K562 (cell line): Measurements from ENCODE around the gene TRPC3. TPM values are rescaled to one million over a fixed set of nuclear protein-coding genes. Genes with fewer than 3 reads are reported as not detected.
A peak's percentile ranks its signal among the peaks of the same experiment; 100 is the strongest.

Experiments used
- ATAC-seq: fragments of 200-7000 bp; cut with Tn5 transposase; 3 replicates; pipeline ENCODE4 v1.9.1; 2020; ENCODE audit warnings: moderate library complexity
- BruUV-seq: library from RNA; stranded (reverse); fragments of 400-500 nt; replicated peaks from 2 replicates; lab custom pipeline; 2021; lab: Mats Ljungman, UMichigan
- CTCF ChIA-PET: fragments of 300-600 bp; formaldehyde crosslinking; extraction: SDS; loops from one replicate; lab custom pipeline; 2021; ENCODE audit warnings: low intra/inter-chr PET ratio; lab: Yijun Ruan, JAX
- POLR2A ChIA-PET: fragments of 300-600, 350-650 bp; sonication (Branson Sonifier 250); formaldehyde crosslinking; extraction: SDS; loops from one replicate; lab custom pipeline; 2021; ENCODE audit warnings: antibody characterized with exemption, inconsistent platforms; lab: Yijun Ruan, JAX
- DNase-seq, 4 experiments: peaks; one replicate each; pipeline versions ENCODE4 v3.0.0 to v3.0.0-alpha.2; 2011 to 2018; ENCODE audit warnings: low spot score in 3 of 4, mixed read lengths in 3 of 4; ENCODE audit errors: extremely low read depth in 1 of 4
- FAIRE-seq: peaks from 2 replicates; lab custom pipeline; 2011; peaks lifted over from hg19 to GRCh38; lab: Jason Lieb, UNC
- H2AFZ ChIP-seq: 2 replicates; pipeline ENCODE4 v1.6.0; 2011; ENCODE audit warnings: low read depth, low read length, control low read depth, inconsistent platforms
- H3K27ac ChIP-seq: fragments of 200-600 bp; 3 replicates; pipeline ENCODE4 v1.8.0; 2011; ENCODE audit warnings: low read depth, mild to moderate bottlenecking, control low read depth, inconsistent platforms, low read length, moderate library complexity, mixed read lengths; ENCODE audit errors: extremely low read depth
- H3K27me3 ChIP-seq, 2 experiments: fragments of 300-600 bp in 1 of 2; 2 replicates in 1 of 2; 3 replicates in 1 of 2; pipeline versions ENCODE4 v1.6.0 to v1.8.0; 2011; ENCODE audit warnings: inconsistent platforms in 2 of 2, low read length in 2 of 2, mild to moderate bottlenecking in 1 of 2, mixed read lengths in 1 of 2, moderate library complexity in 1 of 2; ENCODE audit not compliant: control insufficient read depth in 2 of 2, insufficient read depth in 2 of 2
- H3K36me3 ChIP-seq: fragments of 300-600 bp; 3 replicates; pipeline ENCODE4 v1.8.0; 2011; ENCODE audit warnings: mild to moderate bottlenecking, low read length, inconsistent platforms; ENCODE audit not compliant: control insufficient read depth, insufficient read depth
- H3K4me1 ChIP-seq, 2 experiments: fragments of 200-600 bp in 1 of 2; replicated peaks in 1 of 2; 2 replicates in 1 of 2; 3 replicates in 1 of 2; pipeline versions ENCODE4 v1.5.1 to v1.8.0; 2011; ENCODE audit warnings: inconsistent platforms in 2 of 2, low read length in 2 of 2, mild to moderate bottlenecking in 1 of 2, mixed read lengths in 1 of 2, moderate library complexity in 1 of 2; ENCODE audit not compliant: control insufficient read depth in 2 of 2, insufficient read depth in 2 of 2
- H3K4me2 ChIP-seq: 2 replicates; pipeline ENCODE4 v1.6.1; 2011; ENCODE audit warnings: low read length, control low read depth, inconsistent platforms, mixed read lengths; ENCODE audit not compliant: insufficient read depth
- H3K4me3 ChIP-seq: fragments of 200-600 bp; sonication (generic), shearing (Covaris generic); 2 replicates; pipeline ENCODE4 v1.5.1; 2016; ENCODE audit warnings: control low read depth, inconsistent platforms
- H3K79me2 ChIP-seq: fragments of 200-600 bp; 3 replicates; pipeline ENCODE4 v1.8.0; 2011; ENCODE audit warnings: low read length, inconsistent platforms; ENCODE audit not compliant: control insufficient read depth, insufficient read depth
- H3K9ac ChIP-seq, 2 experiments: 2 replicates each; pipeline versions ENCODE4 v1.6.0 to v1.6.1; 2011; ENCODE audit warnings: low read depth in 2 of 2, low read length in 2 of 2, control low read depth in 1 of 2, inconsistent platforms in 1 of 2, mild to moderate bottlenecking in 1 of 2, mixed read lengths in 1 of 2; ENCODE audit not compliant: insufficient read depth in 1 of 2
- H3K9me1 ChIP-seq: one replicate; pipeline ENCODE4 v1.6.0; 2011; ENCODE audit warnings: inconsistent platforms, mild to moderate bottlenecking, low read length, moderate library complexity; ENCODE audit not compliant: control insufficient read depth, insufficient read depth
- H3K9me3 ChIP-seq: replicated peaks from 2 replicates; pipeline ENCODE4 v1.5.1; 2011; ENCODE audit warnings: low read depth, low read length, inconsistent platforms; ENCODE audit not compliant: control insufficient read depth, insufficient read depth
- H4K20me1 ChIP-seq: replicated peaks from 2 replicates; pipeline ENCODE4 v1.6.1; 2011; ENCODE audit warnings: low read length, inconsistent platforms, mixed read lengths; ENCODE audit not compliant: control insufficient read depth, insufficient read depth
- ARID1B ChIP-seq: fragments of 450-650 bp; IDR thresholded peaks from 2 replicates; pipeline ENCODE4 v1.6.1; 2016; ENCODE audit warnings: antibody characterized with exemption, mild to moderate bottlenecking, inconsistent platforms
- CBFA2T3 ChIP-seq: fragments of 450-650 bp; IDR thresholded peaks from 2 replicates; pipeline ENCODE4 v1.6.1; 2017
- HNRNPL ChIP-seq: fragments of 200-400 bp; formaldehyde crosslinking; IDR thresholded peaks from 2 replicates; pipeline ENCODE4 v1.6.1; 2017; ENCODE audit warnings: low read depth, mild to moderate bottlenecking, low read length
- KDM1A ChIP-seq, 2 experiments: fragments of 450-650 bp; IDR thresholded peaks; 2 replicates each; pipeline ENCODE4 v1.6.1; 2016; ENCODE audit warnings: mild to moderate bottlenecking in 2 of 2
- MEIS2 ChIP-seq: fragments of 450-650 bp; IDR thresholded peaks from 2 replicates; pipeline ENCODE4 v1.6.1; 2014; ENCODE audit warnings: mild to moderate bottlenecking; ENCODE audit not compliant: partially characterized antibody
- RAD51 ChIP-seq: fragments of 450-650 bp; IDR thresholded peaks from 2 replicates; pipeline ENCODE4 v1.7.1; 2016; ENCODE audit warnings: low read depth, mild to moderate bottlenecking, borderline replicate concordance
- SMARCA4 ChIP-seq: fragments of 450-650 bp; IDR thresholded peaks from 2 replicates; pipeline ENCODE4 v1.6.1; 2016
- TAL1 ChIP-seq: fragments of 450-650 bp; IDR thresholded peaks from 2 replicates; pipeline ENCODE4 v1.6.1; 2016; ENCODE audit warnings: mild to moderate bottlenecking
- TCF3 ChIP-seq: sonication (generic); formaldehyde crosslinking; IDR thresholded peaks from 2 replicates; pipeline ENCODE4 v1.4.0; 2020; ENCODE audit warnings: mild to moderate bottlenecking, missing genetic modification reagents
- TEAD4 ChIP-seq, 2 experiments: sonication (generic) in 1 of 2; formaldehyde crosslinking in 1 of 2; IDR thresholded peaks; 2 replicates each; pipeline versions ENCODE4 v1.6.1 to v1.8.0; 2012 to 2022; ENCODE audit warnings: borderline replicate concordance in 1 of 2, inconsistent platforms in 1 of 2, low read length in 1 of 2, mild to moderate bottlenecking in 1 of 2, missing genetic modification reagents in 1 of 2
- ZNF12 ChIP-seq: sonication (generic); formaldehyde crosslinking; IDR thresholded peaks from 2 replicates; pipeline ENCODE4 v1.4.0; 2020; ENCODE audit warnings: mild to moderate bottlenecking, missing genetic modification reagents
- ZNF263 ChIP-seq: sonication (generic); formaldehyde crosslinking; IDR thresholded peaks from 2 replicates; pipeline ENCODE4 v1.8.0; 2022; ENCODE audit warnings: mild to moderate bottlenecking, missing genetic modification reagents, borderline replicate concordance
- ZNF766 ChIP-seq: fragments of 200-800 bp; sonication (Bioruptor generic); conservative IDR thresholded peaks from 2 replicates; pipeline ENCODE4 v1.6.1; 2016; ENCODE audit warnings: missing genetic modification characterization, missing compliant biosample characterization
- WGBS: fragments of 100-300 bp; shearing (Covaris generic); methylation state at CpG from one replicate; pipeline ENCODE4 v1.1.6; 2016; ENCODE audit warnings: low coverage, mixed read lengths; ENCODE audit not compliant: insufficient coverage; ENCODE audit errors: missing lambda C conversion rate; 5-methylcytosine and 5-hydroxymethylcytosine counted together
- in situ Hi-C: fragments of 300-500 bp; cut with MboI; formaldehyde crosslinking; loops from 4 replicates; pipeline ENCODE4 v1.15.0; 2018; ENCODE audit warnings: inconsistent platforms, mixed read lengths
- intact Hi-C: fragments of 100-400 bp; cut with micrococcal nuclease; formaldehyde crosslinking; loops from 2 replicates; pipeline ENCODE4 v1.14.2; 2022
- polyA plus RNA-seq, 8 experiments: library from polyadenylated mRNA; depleted of rRNA in 4 of 8; stranded (reverse) in 5 of 8; unstranded in 3 of 8; fragments of >200 nt; fragmentation: Nextera tagmentation in 2 of 8; fragmentation: Illumina TruSeq in 1 of 8; extraction: Ambion mirVana in 2 of 8; extraction: Trizol in 1 of 8; gene quantifications; 2 replicates each; pipeline versions ENCODE4 v1.2.1 to v1.2.3, GENCODE V29; 2011 to 2014; ENCODE audit warnings: inconsistent platforms in 1 of 8, missing spikeins in 1 of 8
- total RNA-seq, 7 experiments: library from RNA; depleted of rRNA in 6 of 7; stranded (reverse); fragments of >200 nt in 6 of 7; fragmentation: Illumina TruSeq in 2 of 7; extraction: Trizol in 2 of 7; gene quantifications; 2 replicates each; pipeline versions ENCODE4 v1.2.1 to v1.2.3, GENCODE V29; 2011 to 2021; ENCODE audit warnings: low replicate concordance in 1 of 7

TRPC3 gene
- total and polyA plus RNA-seq, 9 of the 15 experiments (the other 6 are each of a cell fraction or from before 2014, with no cell fraction given), result 0.01 to 0.27 (median 0.11) TPM

- CTCF ChIA-PET, result no interaction called here
- no TSS peak for BruUV-seq
- POLR2A ChIA-PET, result no interaction called here
- DNase-seq (peak in 2 of 4 experiments; percentile 17 to 51), ATAC-seq (no peak), FAIRE-seq (peak; percentile 49)
- Histone ChIP-seq H3K4me3 (no peak overlapping the region), H3K27ac (no peak overlapping the region), H3K79me2 (peaks cover 4% of the 10 kb centered on the region; the same call in 1 of the 3 replicates), H3K4me1 (peaks cover 7 to 11% of the 10 kb centered on the region in 2 experiments), H3K27me3 (no peaks in the 10 kb centered on the region), H3K36me3 (no peaks in the 10 kb centered on the region), H3K4me2 (peak overlapping the region; percentile 12; the same call in 1 of the 2 replicates), H4K20me1 (no peaks in the 10 kb centered on the region), H2AFZ (peak overlapping the region; percentile 57; the same call in 1 of the 2 replicates), H3K9ac (no peak overlapping the region), H3K9me1 (no peaks in the 10 kb centered on the region), H3K9me3 (no peaks in the 10 kb centered on the region)
- intact Hi-C loops, result loop anchor here (5.0 kb wide), 1 partner anchor 51 kb away; the partner anchor contains the start of gene CCNA2
- TF ChIP-seq ZNF12, result no peak
- TF ChIP-seq TCF3 (CRISPR knock-in tag), result peak; percentile 35; the same call in 1 of the 2 replicates
- peak; percentile 19 for TF ChIP-seq MEIS2
- TF ChIP-seq ARID1B, result peak; percentile 40; the same call in 1 of the 2 replicates
- TF ChIP-seq CBFA2T3, result peak; percentile 57
- peak; percentile 9; the same call in 1 of the 2 replicates for TF ChIP-seq TAL1
- TF ChIP-seq HNRNPL, result no peak
- TF ChIP-seq TEAD4 (IDR thresholded peaks at IDR 0.05; ENCODE audit: low read length), result peak; percentile 42; the same call in 1 of the 2 replicates
- no peak for TF ChIP-seq TEAD4 (CRISPR knock-in tag; IDR thresholded peaks at IDR 0.05; ENCODE audit: borderline replicate concordance)
- no peak for TF ChIP-seq ZNF766 (CRISPR knock-in tag)
- no peak for TF ChIP-seq RAD51
- TF ChIP-seq KDM1A (IDR thresholded peaks at IDR 0.05), result peak; percentile 45 to 69; a peak in 3 of 4 replicates
- TF ChIP-seq SMARCA4, result peak; percentile 39; the same call in 1 of the 2 replicates
- no peak for TF ChIP-seq ZNF263 (CRISPR knock-in tag)
- in situ Hi-C loops, result loop anchor here (25.0 kb wide), 1 partner anchor 1039 kb away; the partner anchor contains the start of gene NUDT6
- WGBS, result 20% methylated on average over 3 of the region's 3 CpGs
These were observed 78.3 kb downstream of the TRPC3 start for GRCh38 chr4:121873604-121874003.
